Measurements from ENCODE around the gene OPCML.

The OPCML gene

DNA sequence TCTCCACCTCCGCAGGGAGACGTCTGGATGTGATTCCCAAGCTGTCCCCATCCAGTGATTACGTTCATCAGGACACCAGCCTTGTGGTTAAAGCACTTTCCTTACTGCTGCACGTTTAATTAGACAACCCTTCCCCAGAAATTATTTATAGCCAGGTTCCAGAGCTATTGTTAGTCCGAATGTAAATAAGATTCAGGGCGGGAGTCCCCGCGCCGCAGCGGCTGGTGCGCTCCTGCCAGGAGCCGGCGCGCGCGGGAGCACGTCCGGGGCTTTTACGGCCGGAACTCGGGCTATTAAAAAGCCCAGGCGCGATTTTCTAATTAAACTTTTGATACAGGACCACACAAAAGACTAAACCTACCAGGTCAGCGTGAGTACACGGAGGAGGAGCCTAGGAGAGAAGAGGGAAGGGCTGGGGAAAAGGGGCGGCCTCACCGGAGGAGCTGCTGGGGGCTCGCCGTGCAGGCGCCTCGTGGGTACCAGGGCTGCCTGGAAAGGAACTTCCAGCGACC lies 538.3 kb downstream of the OPCML start:
- TF ChIP-seq TCF4 (CRISPR knock-in tag; IDR thresholded peaks at IDR 0.05; ENCODE audit: borderline replicate concordance) (no peak), BACH2 (CRISPR knock-in tag; IDR thresholded peaks at IDR 0.05; ENCODE audit: borderline replicate concordance) (no peak), TOX (CRISPR knock-in tag; IDR thresholded peaks at IDR 0.05; ENCODE audit: borderline replicate concordance) (no peak), ISL1 (CRISPR knock-in tag; IDR thresholded peaks at IDR 0.05) (no peak), ESRRG (CRISPR knock-in tag; IDR thresholded peaks at IDR 0.05) (no peak), ZFP30 (CRISPR knock-in tag; IDR thresholded peaks at IDR 0.05) (no peak), ARNTL (CRISPR knock-in tag; IDR thresholded peaks at IDR 0.05; ENCODE audit: borderline replicate concordance, low read depth) (no peak), ZNF70 (CRISPR knock-in tag; IDR thresholded peaks at IDR 0.05) (no peak)
- TF ChIP-seq, protein P1, sequence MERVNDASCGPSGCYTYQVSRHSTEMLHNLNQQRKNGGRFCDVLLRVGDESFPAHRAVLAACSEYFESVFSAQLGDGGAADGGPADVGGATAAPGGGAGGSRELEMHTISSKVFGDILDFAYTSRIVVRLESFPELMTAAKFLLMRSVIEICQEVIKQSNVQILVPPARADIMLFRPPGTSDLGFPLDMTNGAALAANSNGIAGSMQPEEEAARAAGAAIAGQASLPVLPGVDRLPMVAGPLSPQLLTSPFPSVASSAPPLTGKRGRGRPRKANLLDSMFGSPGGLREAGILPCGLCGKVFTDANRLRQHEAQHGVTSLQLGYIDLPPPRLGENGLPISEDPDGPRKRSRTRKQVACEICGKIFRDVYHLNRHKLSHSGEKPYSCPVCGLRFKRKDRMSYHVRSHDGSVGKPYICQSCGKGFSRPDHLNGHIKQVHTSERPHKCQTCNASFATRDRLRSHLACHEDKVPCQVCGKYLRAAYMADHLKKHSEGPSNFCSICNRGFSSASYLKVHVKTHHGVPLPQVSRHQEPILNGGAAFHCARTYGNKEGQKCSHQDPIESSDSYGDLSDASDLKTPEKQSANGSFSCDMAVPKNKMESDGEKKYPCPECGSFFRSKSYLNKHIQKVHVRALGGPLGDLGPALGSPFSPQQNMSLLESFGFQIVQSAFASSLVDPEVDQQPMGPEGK (CRISPR knock-in tag; IDR thresholded peaks at IDR 0.05; ENCODE audit: borderline replicate concordance): no peak
- TF ChIP-seq, protein P2, sequence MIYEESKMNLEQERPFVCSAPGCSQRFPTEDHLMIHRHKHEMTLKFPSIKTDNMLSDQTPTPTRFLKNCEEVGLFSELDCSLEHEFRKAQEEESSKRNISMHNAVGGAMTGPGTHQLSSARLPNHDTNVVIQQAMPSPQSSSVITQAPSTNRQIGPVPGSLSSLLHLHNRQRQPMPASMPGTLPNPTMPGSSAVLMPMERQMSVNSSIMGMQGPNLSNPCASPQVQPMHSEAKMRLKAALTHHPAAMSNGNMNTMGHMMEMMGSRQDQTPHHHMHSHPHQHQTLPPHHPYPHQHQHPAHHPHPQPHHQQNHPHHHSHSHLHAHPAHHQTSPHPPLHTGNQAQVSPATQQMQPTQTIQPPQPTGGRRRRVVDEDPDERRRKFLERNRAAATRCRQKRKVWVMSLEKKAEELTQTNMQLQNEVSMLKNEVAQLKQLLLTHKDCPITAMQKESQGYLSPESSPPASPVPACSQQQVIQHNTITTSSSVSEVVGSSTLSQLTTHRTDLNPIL (CRISPR knock-in tag; IDR thresholded peaks at IDR 0.05; ENCODE audit: low read depth): no peak
- ATAC-seq: no peak

DNA sequence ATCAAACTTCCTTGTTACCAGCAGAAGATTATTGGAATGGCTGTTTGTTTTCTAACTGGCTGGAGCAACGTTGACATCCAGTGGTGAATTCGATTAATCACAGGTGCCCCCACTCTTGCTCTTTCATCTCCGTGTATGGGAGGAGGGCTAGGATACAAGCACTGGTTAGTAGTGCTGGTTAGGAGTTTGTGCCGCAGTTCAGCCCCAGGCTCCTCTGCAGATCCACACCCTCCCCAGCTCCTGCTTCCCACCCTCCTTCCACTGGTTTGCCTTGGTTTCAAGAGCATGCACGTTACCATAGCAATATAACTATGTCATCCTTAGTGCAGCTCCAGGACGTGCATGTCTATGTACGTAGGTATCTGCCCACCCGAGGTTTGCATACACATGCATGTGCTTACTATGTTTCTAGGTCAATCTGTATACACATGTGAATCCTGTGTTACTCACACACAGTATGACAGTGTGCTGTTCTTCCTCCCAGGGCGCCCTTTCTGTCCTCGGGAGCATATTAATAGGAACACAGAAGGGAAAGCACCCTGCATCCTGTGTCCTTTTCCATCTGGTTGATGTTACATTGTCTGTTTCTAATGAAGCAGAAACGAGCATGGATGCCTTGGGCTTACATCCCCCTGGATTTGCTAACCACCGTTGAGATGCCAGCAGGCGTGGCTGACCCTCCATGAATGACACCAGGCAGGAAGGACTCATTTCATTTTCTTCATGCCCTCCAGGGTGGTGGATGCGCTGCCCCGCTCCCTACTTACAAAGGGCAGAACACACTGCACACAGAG lies 539.3 kb downstream of the OPCML start:
- TF ChIP-seq GLIS3 (CRISPR knock-in tag; IDR thresholded peaks at IDR 0.05): no peak
- TF ChIP-seq, protein P2 (CRISPR knock-in tag; IDR thresholded peaks at IDR 0.05; ENCODE audit: low read depth): no peak
- TF ChIP-seq TCF4 (CRISPR knock-in tag; IDR thresholded peaks at IDR 0.05; ENCODE audit: borderline replicate concordance): no peak
- TF ChIP-seq ZFP30 (CRISPR knock-in tag; IDR thresholded peaks at IDR 0.05): no peak
- ATAC-seq: no peak

DNA sequence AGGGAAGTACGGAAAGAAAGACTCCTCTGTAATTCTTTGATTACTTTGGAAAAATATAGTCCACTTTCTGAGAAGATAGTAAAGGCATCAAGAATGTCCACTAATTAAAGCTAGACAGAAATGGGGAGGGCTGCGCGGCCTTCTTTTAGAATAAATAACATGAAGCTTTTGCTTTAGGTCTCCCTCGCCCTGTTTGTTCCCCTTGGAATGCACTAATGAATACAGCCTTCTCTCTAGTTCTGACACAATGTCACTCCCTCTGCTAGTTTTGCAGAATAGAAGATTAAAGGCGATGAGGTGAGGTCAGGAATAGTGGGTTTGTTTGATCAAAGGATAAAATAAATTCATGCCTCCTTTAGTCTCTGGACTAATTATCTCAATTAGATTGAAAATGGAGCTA lies 543.9 kb downstream of the OPCML start:
- no peak for ATAC-seq
- TF ChIP-seq BACH2 (CRISPR knock-in tag; IDR thresholded peaks at IDR 0.05; ENCODE audit: borderline replicate concordance) (no peak), TCF4 (CRISPR knock-in tag; IDR thresholded peaks at IDR 0.05; ENCODE audit: borderline replicate concordance) (no peak), ZNF8 (CRISPR knock-in tag; IDR thresholded peaks at IDR 0.05) (no peak), ZC3H10 (CRISPR knock-in tag; IDR thresholded peaks at IDR 0.05) (no peak)
- TF ChIP-seq, protein P3, sequence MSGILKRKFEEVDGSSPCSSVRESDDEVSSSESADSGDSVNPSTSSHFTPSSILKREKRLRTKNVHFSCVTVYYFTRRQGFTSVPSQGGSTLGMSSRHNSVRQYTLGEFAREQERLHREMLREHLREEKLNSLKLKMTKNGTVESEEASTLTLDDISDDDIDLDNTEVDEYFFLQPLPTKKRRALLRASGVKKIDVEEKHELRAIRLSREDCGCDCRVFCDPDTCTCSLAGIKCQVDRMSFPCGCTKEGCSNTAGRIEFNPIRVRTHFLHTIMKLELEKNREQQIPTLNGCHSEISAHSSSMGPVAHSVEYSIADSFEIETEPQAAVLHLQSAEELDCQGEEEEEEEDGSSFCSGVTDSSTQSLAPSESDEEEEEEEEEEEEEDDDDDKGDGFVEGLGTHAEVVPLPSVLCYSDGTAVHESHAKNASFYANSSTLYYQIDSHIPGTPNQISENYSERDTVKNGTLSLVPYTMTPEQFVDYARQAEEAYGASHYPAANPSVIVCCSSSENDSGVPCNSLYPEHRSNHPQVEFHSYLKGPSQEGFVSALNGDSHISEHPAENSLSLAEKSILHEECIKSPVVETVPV (CRISPR knock-in tag; IDR thresholded peaks at IDR 0.05): no peak
- TF ChIP-seq, protein P1 (CRISPR knock-in tag; IDR thresholded peaks at IDR 0.05; ENCODE audit: borderline replicate concordance): no peak
- TF ChIP-seq, protein P4, sequence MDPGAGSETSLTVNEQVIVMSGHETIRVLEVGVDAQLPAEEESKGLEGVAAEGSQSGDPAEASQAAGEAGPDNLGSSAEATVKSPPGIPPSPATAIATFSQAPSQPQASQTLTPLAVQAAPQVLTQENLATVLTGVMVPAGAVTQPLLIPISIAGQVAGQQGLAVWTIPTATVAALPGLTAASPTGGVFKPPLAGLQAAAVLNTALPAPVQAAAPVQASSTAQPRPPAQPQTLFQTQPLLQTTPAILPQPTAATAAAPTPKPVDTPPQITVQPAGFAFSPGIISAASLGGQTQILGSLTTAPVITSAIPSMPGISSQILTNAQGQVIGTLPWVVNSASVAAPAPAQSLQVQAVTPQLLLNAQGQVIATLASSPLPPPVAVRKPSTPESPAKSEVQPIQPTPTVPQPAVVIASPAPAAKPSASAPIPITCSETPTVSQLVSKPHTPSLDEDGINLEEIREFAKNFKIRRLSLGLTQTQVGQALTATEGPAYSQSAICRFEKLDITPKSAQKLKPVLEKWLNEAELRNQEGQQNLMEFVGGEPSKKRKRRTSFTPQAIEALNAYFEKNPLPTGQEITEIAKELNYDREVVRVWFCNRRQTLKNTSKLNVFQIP (CRISPR knock-in tag; IDR thresholded peaks at IDR 0.05; ENCODE audit: borderline replicate concordance, low read depth): no peak

DNA sequence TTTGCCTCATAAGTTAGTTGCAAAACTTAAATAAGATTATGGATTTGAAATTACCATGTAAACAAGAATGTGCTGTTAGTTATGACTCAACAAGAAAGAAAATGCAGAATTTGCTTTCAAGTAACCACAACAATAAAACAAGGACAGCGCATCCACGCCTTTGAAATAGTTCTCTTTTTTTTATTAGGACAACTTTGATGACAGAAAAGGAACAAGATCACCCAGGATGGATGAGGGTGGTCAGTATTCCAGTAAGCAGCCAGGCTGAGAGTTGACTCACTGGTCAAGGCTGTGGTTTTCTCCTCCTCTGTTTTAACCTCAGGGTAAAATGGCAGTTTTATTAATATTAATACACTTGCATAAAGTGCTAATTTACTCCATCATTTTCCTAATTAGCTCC lies 544.4 kb downstream of the OPCML start:
- ATAC-seq: no peak
- TF ChIP-seq ZC3H10 (CRISPR knock-in tag; IDR thresholded peaks at IDR 0.05): no peak
- TF ChIP-seq ISL1 (CRISPR knock-in tag; IDR thresholded peaks at IDR 0.05): no peak
- no peak for TF ChIP-seq BACH2 (CRISPR knock-in tag; IDR thresholded peaks at IDR 0.05; ENCODE audit: borderline replicate concordance)
- no peak for TF ChIP-seq PPARA (CRISPR knock-in tag; IDR thresholded peaks at IDR 0.05; ENCODE audit: borderline replicate concordance)
- TF ChIP-seq, protein P4 (CRISPR knock-in tag; IDR thresholded peaks at IDR 0.05; ENCODE audit: borderline replicate concordance, low read depth): no peak
- no peak for TF ChIP-seq ZFP3 (CRISPR knock-in tag; IDR thresholded peaks at IDR 0.05)
- no peak for TF ChIP-seq ZFP30 (CRISPR knock-in tag; IDR thresholded peaks at IDR 0.05)
- TF ChIP-seq, protein P2 (CRISPR knock-in tag; IDR thresholded peaks at IDR 0.05; ENCODE audit: low read depth): no peak
- no peak for TF ChIP-seq GLIS3 (CRISPR knock-in tag; IDR thresholded peaks at IDR 0.05)
- TF ChIP-seq, protein P1 (CRISPR knock-in tag; IDR thresholded peaks at IDR 0.05; ENCODE audit: borderline replicate concordance): no peak

All from SK-N-SH treated with all-trans-retinoic acid at 6 μM for 48 hours (cell line).